ENCODE measurements around the gene IL18BP.

GRCh38 chr11:71949034-71949433, 49.7 kb upstream of the IL18BP start:
- TF ChIP-seq, protein P1, sequence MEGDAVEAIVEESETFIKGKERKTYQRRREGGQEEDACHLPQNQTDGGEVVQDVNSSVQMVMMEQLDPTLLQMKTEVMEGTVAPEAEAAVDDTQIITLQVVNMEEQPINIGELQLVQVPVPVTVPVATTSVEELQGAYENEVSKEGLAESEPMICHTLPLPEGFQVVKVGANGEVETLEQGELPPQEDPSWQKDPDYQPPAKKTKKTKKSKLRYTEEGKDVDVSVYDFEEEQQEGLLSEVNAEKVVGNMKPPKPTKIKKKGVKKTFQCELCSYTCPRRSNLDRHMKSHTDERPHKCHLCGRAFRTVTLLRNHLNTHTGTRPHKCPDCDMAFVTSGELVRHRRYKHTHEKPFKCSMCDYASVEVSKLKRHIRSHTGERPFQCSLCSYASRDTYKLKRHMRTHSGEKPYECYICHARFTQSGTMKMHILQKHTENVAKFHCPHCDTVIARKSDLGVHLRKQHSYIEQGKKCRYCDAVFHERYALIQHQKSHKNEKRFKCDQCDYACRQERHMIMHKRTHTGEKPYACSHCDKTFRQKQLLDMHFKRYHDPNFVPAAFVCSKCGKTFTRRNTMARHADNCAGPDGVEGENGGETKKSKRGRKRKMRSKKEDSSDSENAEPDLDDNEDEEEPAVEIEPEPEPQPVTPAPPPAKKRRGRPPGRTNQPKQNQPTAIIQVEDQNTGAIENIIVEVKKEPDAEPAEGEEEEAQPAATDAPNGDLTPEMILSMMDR (IDR thresholded peaks at IDR 0.05; ENCODE audit: extremely low read depth in 1 of 2, insufficient read depth in 1 of 2, low read depth in 1 of 2, low read length in 2 of 2): no peak
- TF ChIP-seq POLR2A (IDR thresholded peaks at IDR 0.05; ENCODE audit: low read depth, low read length) (no peak), MAX (IDR thresholded peaks at IDR 0.05; ENCODE audit: insufficient read depth, insufficient read length) (no peak), EZH2 (IDR thresholded peaks at IDR 0.05; ENCODE audit: borderline replicate concordance, low read depth, low read length, severe bottlenecking) (no peak), POLR2AphosphoS5 (IDR thresholded peaks at IDR 0.05; ENCODE audit: insufficient read depth, low read depth, low read length) (no peak)
